HG02973 (cell line): ENCODE data around the gene TRAPPC13.
"Not testable (repeated sequence)": the region's sequence is repeated elsewhere in the genome, so short reads cannot be mapped to it uniquely, and the experiment has no call there.

Experiments
- ATAC-seq: cut with Tn5 transposase; IDR thresholded peaks from one replicate; pipeline ENCODE4 v1.9.1; 2021; ENCODE audit warnings: moderate library complexity; ENCODE audit not compliant: unreplicated experiment

Gene TRAPPC13

DNA sequence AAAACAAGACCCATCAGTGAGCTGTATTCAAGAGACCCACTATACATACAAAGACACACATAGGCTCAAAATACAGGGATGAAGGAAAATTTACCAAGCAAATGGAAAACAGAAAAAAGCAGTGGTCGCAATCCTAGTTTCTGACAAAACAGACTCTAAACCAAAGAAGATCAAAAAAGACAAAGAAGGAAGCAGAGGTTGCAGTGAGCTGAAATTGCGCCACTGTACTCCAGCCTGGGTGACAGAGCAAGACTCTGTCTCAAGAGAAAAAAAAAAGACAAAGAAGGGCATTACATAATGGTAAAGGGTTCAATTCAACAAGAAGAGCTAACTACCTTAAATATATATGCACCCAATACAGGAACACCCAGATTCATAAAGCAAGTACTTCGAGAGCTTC lies 51.2 kb downstream of the TRAPPC13 start:
- ATAC-seq = not testable (repeated sequence)

GRCh38 chr5:65682148-65682547 lies 57.3 kb downstream of the TRAPPC13 start:
- ATAC-seq = no peak

- ATAC-seq = no peak
Observed at GRCh38 chr5:65693121-65693520, 68.3 kb downstream of the TRAPPC13 start.

- no peak for ATAC-seq
Observed at GRCh38 chr5:65695162-65695755, 70.4 kb downstream of the TRAPPC13 start.

GRCh38 chr5:65695896-65696295 lies 71.1 kb downstream of the TRAPPC13 start:
- ATAC-seq = no peak

DNA sequence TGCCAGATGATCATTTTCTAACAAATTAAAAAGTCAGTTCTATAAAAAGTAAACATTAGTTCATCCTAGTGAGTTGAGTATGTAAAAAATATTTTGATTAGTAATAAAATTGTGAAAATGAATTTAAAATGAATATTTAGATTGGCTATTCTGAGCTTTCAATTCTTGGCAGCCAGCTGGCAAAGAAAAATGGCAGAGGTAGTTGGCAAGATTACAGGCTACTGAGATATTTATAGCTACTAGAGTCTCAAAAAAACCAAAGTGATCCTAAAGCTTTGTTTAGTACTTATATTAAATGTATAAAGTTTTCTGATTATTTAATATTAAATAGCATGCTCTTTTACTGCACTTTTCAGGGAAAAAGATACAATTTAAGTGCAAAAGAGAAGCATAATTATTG lies 72.1 kb downstream of the TRAPPC13 start:
- ATAC-seq = no peak

DNA sequence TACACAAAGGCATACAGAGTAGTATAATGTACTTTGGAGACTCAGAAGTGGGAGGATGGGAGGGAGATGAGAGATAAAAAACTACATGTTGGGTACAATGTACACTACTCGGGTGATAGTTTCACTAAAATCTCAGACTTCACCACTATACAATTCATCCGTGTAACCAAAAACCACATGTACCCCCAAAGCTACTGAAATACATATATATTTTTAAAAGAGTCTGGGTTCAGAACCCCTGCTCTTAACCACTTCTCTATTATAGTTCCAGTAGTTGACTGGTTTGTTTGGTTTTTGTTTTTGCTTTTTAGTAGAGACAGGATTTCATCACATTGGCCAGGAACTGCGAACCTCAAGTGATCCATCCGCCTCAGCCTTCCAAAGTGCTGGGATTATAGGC lies 74.5 kb downstream of the TRAPPC13 start:
- peak; percentile 51 for ATAC-seq

DNA sequence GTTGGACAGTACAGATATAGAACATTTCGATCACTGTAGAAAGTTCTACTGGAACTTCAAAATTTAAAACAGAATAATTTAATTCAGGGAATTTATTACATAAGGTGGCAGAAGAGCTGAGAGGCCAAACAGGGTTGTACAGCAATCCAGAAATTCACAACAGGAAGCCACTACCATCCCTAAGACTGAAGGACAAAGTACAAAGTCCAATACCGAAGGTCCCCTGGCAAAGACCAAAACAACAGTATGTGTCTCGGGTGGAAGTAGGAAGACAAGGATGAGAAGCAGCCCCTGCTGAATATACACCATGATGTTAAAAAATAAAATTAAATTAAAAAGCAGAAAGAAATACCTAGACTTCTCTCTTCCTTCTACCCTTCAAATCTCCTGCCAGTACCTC lies 77.2 kb downstream of the TRAPPC13 start:
- no peak for ATAC-seq

DNA sequence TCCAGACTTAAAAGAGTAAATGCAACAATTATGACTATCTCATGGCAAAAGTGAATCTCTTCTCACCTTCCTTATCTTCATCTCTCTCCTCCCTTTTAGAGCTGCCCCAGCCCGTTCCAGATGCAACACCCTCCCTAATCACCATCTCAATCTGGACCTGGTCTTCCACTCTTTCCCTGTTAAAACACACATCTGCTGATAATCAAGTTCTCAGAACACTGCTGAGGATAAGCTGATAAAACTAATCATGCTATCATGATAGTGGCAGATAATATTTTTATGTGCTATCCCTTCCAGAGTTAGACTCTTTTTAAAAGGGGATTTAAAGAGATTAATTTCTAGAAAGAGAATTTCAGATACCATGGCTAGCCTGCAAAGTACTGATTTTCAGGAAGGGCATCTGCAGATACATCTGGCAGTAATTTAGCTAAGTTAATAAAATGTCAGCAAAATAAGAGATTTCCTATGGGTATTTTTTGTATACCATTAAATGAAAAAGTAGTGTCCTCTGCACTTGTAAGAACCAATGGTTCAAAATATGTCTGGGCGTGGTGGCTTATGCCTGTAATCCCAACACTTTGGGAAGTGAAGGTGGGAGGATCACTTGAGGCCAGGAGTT lies 79.9 kb downstream of the TRAPPC13 start:
- no peak for ATAC-seq

DNA sequence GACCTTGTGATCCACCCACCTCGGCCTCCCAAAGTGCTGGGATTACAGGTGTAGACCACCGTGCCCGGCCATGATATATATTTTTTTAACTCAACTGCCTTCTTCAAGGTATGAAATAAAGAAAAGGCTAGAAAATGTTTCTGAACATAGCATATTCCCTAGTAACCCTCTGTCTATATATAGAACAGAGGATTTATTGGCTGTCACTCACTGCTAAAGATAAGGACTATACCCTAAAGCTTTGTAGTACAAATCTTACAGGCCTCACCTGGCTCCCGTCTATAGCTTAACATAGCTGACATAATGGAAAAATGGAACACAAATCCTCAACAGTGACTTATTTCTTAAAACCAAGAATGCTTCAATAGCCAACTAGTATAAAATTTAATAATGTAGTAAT lies 82.8 kb downstream of the TRAPPC13 start:
- ATAC-seq = no peak

DNA sequence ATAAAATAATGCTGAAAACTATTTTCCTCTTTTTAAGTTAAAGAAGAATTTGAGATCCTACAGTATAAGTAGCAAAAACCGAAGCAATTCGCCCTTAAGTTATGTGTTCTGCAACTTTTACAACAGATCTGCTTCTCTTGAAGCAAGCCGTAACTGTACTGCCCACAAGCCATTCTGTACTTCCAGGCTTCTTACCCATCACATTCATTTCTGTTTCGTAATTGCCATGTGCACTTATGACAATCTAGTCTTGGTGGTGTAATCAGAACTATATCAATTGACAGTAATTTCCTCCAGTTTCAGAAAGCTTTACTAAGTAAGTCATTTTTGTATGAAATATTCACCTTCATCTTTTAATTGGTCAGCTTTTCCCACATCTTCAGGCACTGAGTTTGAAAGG lies 83.3 kb downstream of the TRAPPC13 start:
- no peak for ATAC-seq
